H9 (cell line): ENCODE results near the gene SHC1. TPM values are rescaled to one million over a fixed set of nuclear protein-coding genes. Genes with fewer than 3 reads are reported as not detected.

ENCODE experiments used
- DNase-seq: peaks from one replicate; pipeline ENCODE4 v3.0.0-alpha.2; 2017
- H2AFZ ChIP-seq: one replicate; pipeline ENCODE4 v1.6.1; 2013; ENCODE audit warnings: mild to moderate bottlenecking, low read length, control low read depth, moderate library complexity
- H2AK5ac ChIP-seq: 2 replicates; pipeline ENCODE4 v1.6.1; 2013; ENCODE audit warnings: low read length, control low read depth, mixed read lengths; ENCODE audit not compliant: insufficient read length
- H2BK120ac ChIP-seq: one replicate; pipeline ENCODE4 v1.6.1; 2013; ENCODE audit warnings: low read depth, mild to moderate bottlenecking, low read length, control low read depth, inconsistent platforms; ENCODE audit not compliant: poor library complexity, severe bottlenecking
- H2BK12ac ChIP-seq: 2 replicates; pipeline ENCODE4 v1.6.1; 2013; ENCODE audit warnings: low read length, control low read depth, mixed read lengths, low read depth; ENCODE audit not compliant: insufficient read length
- H2BK15ac ChIP-seq: 2 replicates; pipeline ENCODE4 v1.6.1; 2013; ENCODE audit warnings: low read depth, low read length, control low read depth
- H2BK20ac ChIP-seq: one replicate; pipeline ENCODE4 v1.6.1; 2013; ENCODE audit warnings: low read depth, mild to moderate bottlenecking, low read length, control low read depth, inconsistent platforms; ENCODE audit not compliant: poor library complexity, severe bottlenecking
- H2BK5ac ChIP-seq: 2 replicates; pipeline ENCODE4 v1.6.1; 2013; ENCODE audit warnings: low read length, control low read depth, mixed read lengths; ENCODE audit not compliant: insufficient read length
- H3K14ac ChIP-seq: 2 replicates; pipeline ENCODE4 v1.6.1; 2013; ENCODE audit warnings: low read length, control low read depth; ENCODE audit not compliant: insufficient read depth
- H3K18ac ChIP-seq: 2 replicates; pipeline ENCODE4 v1.6.1; 2013; ENCODE audit warnings: low read depth, mild to moderate bottlenecking, mixed read lengths, low read length, control low read depth; ENCODE audit not compliant: insufficient read length
- H3K23ac ChIP-seq: 2 replicates; pipeline ENCODE4 v1.6.1; 2013; ENCODE audit warnings: low read length, control low read depth, mixed read lengths, low read depth; ENCODE audit not compliant: insufficient read length
- H3K23me2 ChIP-seq: 2 replicates; pipeline ENCODE4 v1.6.1; 2013; ENCODE audit warnings: low read depth, mild to moderate bottlenecking, mixed read lengths, low read length, control low read depth; ENCODE audit not compliant: insufficient read length, poor library complexity, severe bottlenecking
- H3K27ac ChIP-seq: 2 replicates; pipeline ENCODE4 v1.5.1; 2013; ENCODE audit warnings: low read length, control low read depth, mixed read lengths, low read depth; ENCODE audit not compliant: insufficient read length
- H3K27me3 ChIP-seq: 2 replicates; pipeline ENCODE4 v1.6.1; 2013; ENCODE audit warnings: low read length, control low read depth, inconsistent platforms; ENCODE audit not compliant: insufficient read depth
- H3K4ac ChIP-seq: 2 replicates; pipeline ENCODE4 v1.6.1; 2013; ENCODE audit warnings: low read depth, mild to moderate bottlenecking, control low read depth, inconsistent platforms, low read length, moderate library complexity
- H3K4me1 ChIP-seq: 2 replicates; pipeline ENCODE4 v1.6.1; 2013; ENCODE audit warnings: low read length, control low read depth, inconsistent platforms; ENCODE audit not compliant: insufficient read depth
- H3K4me2 ChIP-seq: 2 replicates; pipeline ENCODE4 v1.6.1; 2013; ENCODE audit warnings: low read length, control low read depth, mixed read lengths; ENCODE audit not compliant: insufficient read length, insufficient read depth
- H3K56ac ChIP-seq: 2 replicates; pipeline ENCODE4 v1.6.1; 2013; ENCODE audit warnings: low read depth, mild to moderate bottlenecking, mixed read lengths, low read length, control low read depth; ENCODE audit not compliant: insufficient read length
- H3K79me1 ChIP-seq: 2 replicates; pipeline ENCODE4 v1.6.1; 2013; ENCODE audit warnings: low read depth, mild to moderate bottlenecking, moderate library complexity, low read length, control low read depth, inconsistent platforms; ENCODE audit not compliant: insufficient read depth, poor library complexity, severe bottlenecking
- H3K79me2 ChIP-seq: 2 replicates; pipeline ENCODE4 v1.6.1; 2013; ENCODE audit warnings: low read length, control low read depth, inconsistent platforms; ENCODE audit not compliant: insufficient read depth
- H3K9ac ChIP-seq: 2 replicates; pipeline ENCODE4 v1.6.1; 2013; ENCODE audit warnings: low read length, control low read depth, mixed read lengths; ENCODE audit not compliant: insufficient read length; ENCODE audit errors: extremely low read depth
- H3K9me3 ChIP-seq: one replicate; pipeline ENCODE4 v1.6.1; 2013; ENCODE audit warnings: low read depth, low read length, inconsistent platforms; ENCODE audit not compliant: control insufficient read depth
- H3T11ph ChIP-seq: one replicate; pipeline ENCODE4 v1.6.1; 2013; ENCODE audit warnings: mild to moderate bottlenecking, low read length, control low read depth, inconsistent platforms
- H4K20me1 ChIP-seq: one replicate; pipeline ENCODE4 v1.6.1; 2013; ENCODE audit not compliant: control insufficient read depth, insufficient read length, insufficient read depth
- H4K5ac ChIP-seq: 2 replicates; pipeline ENCODE4 v1.6.1; 2013; ENCODE audit warnings: low read depth, mild to moderate bottlenecking, mixed read lengths, low read length, control low read depth; ENCODE audit not compliant: insufficient read length
- H4K8ac ChIP-seq: replicated peaks from 2 replicates; pipeline ENCODE4 v1.6.1; 2013; ENCODE audit warnings: low read length, control low read depth, mixed read lengths, low read depth; ENCODE audit not compliant: insufficient read length
- H4K91ac ChIP-seq: 2 replicates; pipeline ENCODE4 v1.6.1; 2013; ENCODE audit warnings: low read depth, mild to moderate bottlenecking, moderate library complexity, mixed read lengths, low read length, control low read depth; ENCODE audit not compliant: insufficient read length
- H3K27ac Mint-ChIP-seq, 3 experiments: 2 replicates in 2 of 3; 3 replicates in 1 of 3; pipeline ENCODE4 v1.8.0; 2020 to 2021; ENCODE audit warnings: mixed read lengths in 3 of 3, mild to moderate bottlenecking in 1 of 3, moderate library complexity in 1 of 3
- H3K27me3 Mint-ChIP-seq: 2 replicates; pipeline ENCODE4 v1.8.0; 2021; ENCODE audit warnings: low read depth, mild to moderate bottlenecking, moderate library complexity, mixed read lengths
- H3K36me3 Mint-ChIP-seq, 3 experiments: 2 replicates in 2 of 3; 3 replicates in 1 of 3; pipeline ENCODE4 v1.8.0; 2020 to 2021; ENCODE audit warnings: low read depth in 3 of 3, mixed read lengths in 3 of 3; ENCODE audit not compliant: insufficient read depth in 1 of 3
- H3K4me1 Mint-ChIP-seq, 2 experiments: 2 replicates each; pipeline ENCODE4 v1.8.0; 2020; ENCODE audit warnings: mixed read lengths in 2 of 2
- H3K4me3 Mint-ChIP-seq, 2 experiments: 2 replicates in 1 of 2; 3 replicates in 1 of 2; pipeline ENCODE4 v1.8.0; 2020 to 2021; ENCODE audit warnings: mild to moderate bottlenecking in 2 of 2, mixed read lengths in 2 of 2, moderate library complexity in 1 of 2
- H3K9me3 Mint-ChIP-seq, 2 experiments: 2 replicates in 1 of 2; 3 replicates in 1 of 2; pipeline ENCODE4 v1.8.0; 2020; ENCODE audit warnings: mild to moderate bottlenecking in 2 of 2, mixed read lengths in 2 of 2, moderate library complexity in 1 of 2
- CTCF ChIP-seq: fragments of 200-600 bp; sonication (generic); conservative IDR thresholded peaks from 3 replicates; pipeline ENCODE4 v1.8.0; 2021; ENCODE audit warnings: antibody characterized with exemption, mild to moderate bottlenecking
- WGBS: extraction: QIAGEN DNeasy Blood & Tissue Kit; methylation state at CpG from one replicate; pipeline ENCODE4 v1.1.7; 2013; ENCODE audit warnings: missing lambda C conversion rate, low lambda C conversion rate, mixed read lengths; ENCODE audit not compliant: insufficient read length; ENCODE audit errors: extremely low coverage; 5-methylcytosine and 5-hydroxymethylcytosine counted together
- total RNA-seq: library from RNA; stranded (reverse); gene quantifications from 2 replicates; pipeline ENCODE4 v1.2.1, GENCODE V29; 2021

SHC1 gene
- total RNA-seq, 1 experiment from 2014 or later = 168 TPM

- no CpG with 5 or more reads among the region's 13 CpGs for WGBS
- Histone ChIP-seq H3K79me1 (no peaks in the 10 kb centered on the region), H3K4me1 (no peaks in the 10 kb centered on the region), H3K9me3 (no peaks in the 10 kb centered on the region), H2BK20ac (no peak overlapping the region), H3K4ac (no peak overlapping the region), H3K23me2 (no peaks in the 10 kb centered on the region), H3K14ac (no peak overlapping the region), H2BK5ac (no peak overlapping the region), H2BK120ac (no peak overlapping the region), H3K79me2 (no peaks in the 10 kb centered on the region), H2BK12ac (no peak overlapping the region), H3K4me2 (no peak overlapping the region), H3K56ac (no peak overlapping the region), H4K5ac (no peak overlapping the region), H3K27me3 (no peaks in the 10 kb centered on the region), H2AFZ (no peak overlapping the region), H2BK15ac (no peak overlapping the region), H3T11ph (no peak overlapping the region), H4K8ac (no peak overlapping the region), H4K20me1 (no peaks in the 10 kb centered on the region), H3K23ac (no peak overlapping the region), H3K18ac (no peak overlapping the region), H3K27ac (no peak overlapping the region), H4K91ac (no peak overlapping the region), H2AK5ac (no peak overlapping the region), H3K9ac (no peak overlapping the region)
- H3K9me3 Mint-ChIP-seq = no peaks in the 10 kb centered on the region
- DNase-seq = no peak
- peaks cover 3 to 50% (median 30%) of the 10 kb centered on the region in 3 experiments; a peak in 6 of 7 replicates for H3K36me3 Mint-ChIP-seq
- H3K27me3 Mint-ChIP-seq = no peaks in the 10 kb centered on the region
- no peak overlapping the region for H3K4me3 Mint-ChIP-seq
- no peaks in the 10 kb centered on the region for H3K4me1 Mint-ChIP-seq
- no peak for TF ChIP-seq CTCF
- H3K27ac Mint-ChIP-seq = no peak overlapping the region
Observed at GRCh38 chr1:154926201-154926600, 44.3 kb downstream of the SHC1 start.
